Activated naive CD8-positive, alpha-beta T cell treated with anti-CD3 and anti-CD28 coated beads for 36 hours (primary cell): Measurements from ENCODE around the gene GNAS. TPM values are rescaled to one million over a fixed set of nuclear protein-coding genes. Genes with fewer than 3 reads are reported as not detected.
A peak's percentile ranks its signal among the peaks of the same experiment; 100 is the strongest.

Experiments
- DNase-seq: peaks from one replicate; pipeline ENCODE4 v3.0.0; 2021
- H3K27ac Mint-ChIP-seq: one replicate; pipeline ENCODE4 v1.8.0; 2022; ENCODE audit warnings: mild to moderate bottlenecking, moderate library complexity, mixed read lengths
- H3K27me3 Mint-ChIP-seq: one replicate; pipeline ENCODE4 v1.8.0; 2022; ENCODE audit warnings: mild to moderate bottlenecking, mixed read lengths
- H3K36me3 Mint-ChIP-seq: one replicate; pipeline ENCODE4 v1.8.0; 2021; ENCODE audit warnings: mild to moderate bottlenecking, mixed read lengths
- H3K4me1 Mint-ChIP-seq: one replicate; pipeline ENCODE4 v1.8.0; 2021; ENCODE audit warnings: mixed read lengths
- H3K4me3 Mint-ChIP-seq: one replicate; pipeline ENCODE4 v1.8.0; 2022; ENCODE audit warnings: mild to moderate bottlenecking, moderate library complexity, mixed read lengths
- H3K9me3 Mint-ChIP-seq: one replicate; pipeline ENCODE4 v1.8.0; 2022; ENCODE audit warnings: mixed read lengths
- total RNA-seq, 2 experiments: library from RNA; stranded (reverse); gene quantifications; one replicate each; pipeline ENCODE4 v1.2.3, GENCODE V29; 2021

Gene GNAS
- total RNA-seq, 2 experiments from 2014 or later: 779 to 785 TPM

GRCh38 chr20:58839991-58840747 is 12.3 kb upstream of the GNAS start:
- no peak for DNase-seq
- Mint-ChIP-seq H3K27ac (no peak overlapping the region), H3K36me3 (peaks cover 2% of the 10 kb centered on the region), H3K4me3 (peak overlapping the region; percentile 58), H3K9me3 (no peaks in the 10 kb centered on the region), H3K27me3 (peaks cover 88% of the 10 kb centered on the region), H3K4me1 (peaks cover 7% of the 10 kb centered on the region)

DNA sequence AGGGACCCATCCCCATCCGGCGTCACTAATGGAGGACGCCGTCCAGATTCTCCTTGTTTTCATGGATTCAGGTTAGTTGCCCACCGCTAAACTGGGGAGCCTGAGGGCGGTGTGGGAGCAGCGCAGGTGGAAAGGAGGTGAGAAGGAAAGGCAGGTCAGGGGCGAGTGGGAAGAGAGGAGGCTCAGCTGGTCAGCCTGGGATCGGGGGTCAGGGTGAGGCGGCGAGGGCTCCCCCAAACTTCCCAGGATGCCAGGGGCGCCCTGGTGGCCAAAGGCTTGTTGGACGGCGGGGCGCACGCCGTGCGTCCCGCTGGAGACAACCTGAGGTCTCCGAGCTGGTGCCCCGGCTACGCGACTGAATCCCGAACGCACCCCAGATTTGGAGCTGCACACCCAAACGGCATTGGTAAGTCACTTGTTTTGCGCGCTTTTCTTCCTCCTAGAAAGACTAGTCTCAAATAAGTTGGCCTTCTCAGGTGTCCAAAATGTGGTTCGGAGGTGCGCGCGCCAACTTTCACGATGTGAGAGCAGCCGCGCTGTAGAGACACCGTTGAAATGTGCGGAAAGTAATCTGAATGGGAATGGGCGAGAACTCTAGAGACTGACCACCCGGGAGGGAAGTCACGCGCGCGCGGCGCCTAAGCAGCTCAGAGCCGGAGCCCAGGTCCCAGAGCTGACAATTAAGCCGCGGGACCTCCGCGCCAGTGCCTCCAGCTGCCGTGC is 11.5 kb upstream of the GNAS start:
- H3K9me3 Mint-ChIP-seq: no peaks in the 10 kb centered on the region
- DNase-seq: no peak
- peaks cover 6% of the 10 kb centered on the region for H3K4me1 Mint-ChIP-seq
- peaks cover 2% of the 10 kb centered on the region for H3K36me3 Mint-ChIP-seq
- H3K27me3 Mint-ChIP-seq: peaks cover 88% of the 10 kb centered on the region
- H3K4me3 Mint-ChIP-seq: no peak overlapping the region
- no peak overlapping the region for H3K27ac Mint-ChIP-seq

- Mint-ChIP-seq H3K4me1 (peaks cover 6% of the 10 kb centered on the region), H3K36me3 (peaks cover 2% of the 10 kb centered on the region), H3K27ac (no peak overlapping the region), H3K27me3 (peaks cover 85% of the 10 kb centered on the region), H3K9me3 (no peaks in the 10 kb centered on the region), H3K4me3 (no peak overlapping the region)
- DNase-seq: no peak
Observed at GRCh38 chr20:58841539-58842264, 10.8 kb upstream of the GNAS start.

GRCh38 chr20:58842276-58842675 is 10.2 kb upstream of the GNAS start:
- DNase-seq: no peak
- peaks cover 10% of the 10 kb centered on the region for H3K4me1 Mint-ChIP-seq
- H3K9me3 Mint-ChIP-seq: no peaks in the 10 kb centered on the region
- H3K36me3 Mint-ChIP-seq: peaks cover 2% of the 10 kb centered on the region
- H3K27me3 Mint-ChIP-seq: peaks cover 89% of the 10 kb centered on the region
- no peak overlapping the region for H3K27ac Mint-ChIP-seq
- no peak overlapping the region for H3K4me3 Mint-ChIP-seq

DNA sequence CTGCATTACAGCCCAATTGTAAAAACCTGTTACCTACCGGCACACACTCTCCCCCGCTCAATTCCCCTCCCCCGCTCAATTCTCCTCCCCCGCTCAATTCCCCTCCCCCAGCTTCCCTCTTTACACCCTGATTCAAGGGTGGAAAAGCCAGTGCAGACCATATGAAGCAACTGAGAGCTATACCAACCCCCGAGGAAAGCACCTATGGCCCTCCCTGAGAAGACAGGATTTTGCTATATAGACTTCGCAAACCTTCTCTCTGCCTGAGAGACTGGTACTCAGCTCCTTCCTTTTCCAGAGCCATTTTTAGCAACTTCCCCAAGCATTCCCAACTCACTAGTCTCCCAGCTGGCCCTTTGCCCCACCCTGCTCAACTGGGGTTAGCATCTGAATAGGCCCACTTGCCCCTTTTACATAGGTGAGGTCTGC is 9.4 kb upstream of the GNAS start:
- H3K4me3 Mint-ChIP-seq: no peak overlapping the region
- H3K4me1 Mint-ChIP-seq: peaks cover 17% of the 10 kb centered on the region
- H3K27ac Mint-ChIP-seq: no peak overlapping the region
- no peaks in the 10 kb centered on the region for H3K9me3 Mint-ChIP-seq
- peaks cover 81% of the 10 kb centered on the region for H3K27me3 Mint-ChIP-seq
- no peak for DNase-seq
- peaks cover 2% of the 10 kb centered on the region for H3K36me3 Mint-ChIP-seq

DNA sequence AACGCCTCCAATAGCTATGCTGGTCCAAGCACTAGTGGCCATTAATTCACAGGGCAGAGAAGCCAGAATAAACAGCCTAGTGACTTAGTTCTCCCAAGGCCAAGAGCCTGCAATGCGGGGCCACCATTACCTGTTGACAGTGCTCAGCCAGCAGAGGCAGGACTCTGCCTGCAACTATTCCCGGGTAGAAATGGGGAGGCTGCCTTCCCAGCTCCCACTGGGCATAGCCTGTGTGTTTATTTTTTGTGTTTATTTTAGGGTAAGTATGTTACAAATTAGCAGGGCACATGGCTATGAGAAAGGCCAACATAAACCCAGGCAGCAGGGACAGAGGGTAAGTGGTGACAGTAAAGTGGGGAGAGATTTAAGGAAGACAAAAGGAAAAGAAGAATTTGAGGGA is 6.8 kb upstream of the GNAS start:
- Mint-ChIP-seq H3K4me1 (peaks cover 32% of the 10 kb centered on the region), H3K27me3 (peaks cover 76% of the 10 kb centered on the region), H3K9me3 (no peaks in the 10 kb centered on the region), H3K27ac (no peak overlapping the region), H3K4me3 (no peak overlapping the region), H3K36me3 (peaks cover 2% of the 10 kb centered on the region)
- no peak for DNase-seq

GRCh38 chr20:58847463-58847862 is 5.1 kb upstream of the GNAS start:
- Mint-ChIP-seq H3K4me1 (peaks cover 33% of the 10 kb centered on the region), H3K9me3 (no peaks in the 10 kb centered on the region), H3K27me3 (peaks cover 69% of the 10 kb centered on the region), H3K36me3 (no peaks in the 10 kb centered on the region), H3K27ac (no peak overlapping the region), H3K4me3 (no peak overlapping the region)
- no peak for DNase-seq

DNA sequence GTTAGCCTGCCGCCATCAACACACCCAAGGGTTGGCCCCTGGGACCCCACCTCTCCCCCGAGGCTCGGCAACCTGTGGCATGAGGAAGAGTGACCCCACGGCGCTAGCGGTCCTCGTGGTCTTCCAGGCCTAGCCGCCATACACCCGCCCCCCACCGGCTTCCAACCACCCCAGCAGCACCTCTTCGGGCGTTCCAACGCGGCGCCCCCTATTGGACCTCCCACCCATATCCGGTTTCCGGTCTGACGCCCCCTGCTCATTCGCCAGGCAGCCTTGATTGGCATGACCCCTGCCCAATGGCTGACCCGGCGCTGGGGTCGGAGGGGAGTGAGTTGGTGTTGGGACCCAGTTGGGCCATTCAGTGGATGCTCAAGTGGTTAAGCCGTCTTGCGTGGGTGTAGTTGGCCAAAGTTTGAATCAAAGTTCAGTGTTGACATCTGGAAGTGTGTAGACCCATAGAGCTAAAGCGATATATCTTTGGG is 1.8 kb upstream of the GNAS start, which contains the start of gene GNAS-AS1:
Gene GNAS-AS1, minus strand, starts transcription at position 210 of the 482 bp plus-strand sequence.
- Mint-ChIP-seq H3K36me3 (no peaks in the 10 kb centered on the region), H3K9me3 (no peaks in the 10 kb centered on the region), H3K4me3 (peak within 1 kb of the TSS; percentile 84), H3K4me1 (peaks cover 32% of the 10 kb centered on the region), H3K27ac (peak within 1 kb of the TSS; percentile 55), H3K27me3 (peaks cover 57% of the 10 kb centered on the region)
- peak; percentile 87 for DNase-seq

DNA sequence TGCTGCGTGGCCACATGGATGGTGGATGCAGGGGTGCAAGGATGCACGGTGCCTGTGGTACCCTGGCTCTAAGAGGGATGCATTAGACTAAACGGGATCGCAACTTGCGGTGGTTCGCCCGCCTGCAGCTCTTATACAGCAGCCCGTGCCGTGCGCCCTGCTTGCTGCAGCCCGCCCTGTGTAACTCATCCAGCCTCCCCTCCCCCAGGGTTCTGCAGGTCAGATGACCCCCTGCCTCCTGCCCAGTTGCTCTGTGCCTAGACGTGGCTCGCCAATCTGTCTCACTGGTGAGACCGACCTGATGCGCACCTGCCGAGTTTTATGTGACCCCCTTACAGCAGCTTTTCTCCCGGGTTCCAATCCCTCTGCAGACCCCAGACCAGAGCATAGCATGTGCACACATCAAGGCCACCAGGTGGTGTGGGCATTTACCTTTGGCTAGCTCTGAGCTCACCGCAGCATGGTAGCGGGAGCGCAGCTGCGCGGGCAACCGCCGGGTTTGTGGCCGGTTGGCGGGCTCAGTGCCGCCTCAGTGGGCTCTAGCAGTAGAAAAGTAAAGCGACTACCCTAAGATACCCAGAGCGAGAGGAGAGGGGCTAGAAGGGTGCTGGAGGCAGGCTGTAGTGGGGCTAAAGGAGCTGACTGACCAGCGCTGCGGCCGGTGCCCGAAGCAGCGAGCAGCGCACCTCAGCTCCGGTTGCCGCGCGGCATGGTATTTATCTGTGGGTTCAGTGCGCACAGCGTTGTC is 1.1 kb upstream of the GNAS start:
- Mint-ChIP-seq H3K36me3 (no peaks in the 10 kb centered on the region), H3K27ac (no peak overlapping the region), H3K27me3 (peaks cover 58% of the 10 kb centered on the region), H3K9me3 (no peaks in the 10 kb centered on the region), H3K4me1 (peaks cover 34% of the 10 kb centered on the region), H3K4me3 (peak overlapping the region; percentile 84)
- no peak for DNase-seq

- H3K4me3 Mint-ChIP-seq: peak overlapping the region; percentile 84
- peaks cover 60% of the 10 kb centered on the region for H3K27me3 Mint-ChIP-seq
- H3K4me1 Mint-ChIP-seq: peaks cover 31% of the 10 kb centered on the region
- no peaks in the 10 kb centered on the region for H3K36me3 Mint-ChIP-seq
- DNase-seq: no peak
- H3K9me3 Mint-ChIP-seq: no peaks in the 10 kb centered on the region
- H3K27ac Mint-ChIP-seq: no peak overlapping the region
Observed at GRCh38 chr20:58851969-58852458, 502 bp upstream of the GNAS start.

DNA sequence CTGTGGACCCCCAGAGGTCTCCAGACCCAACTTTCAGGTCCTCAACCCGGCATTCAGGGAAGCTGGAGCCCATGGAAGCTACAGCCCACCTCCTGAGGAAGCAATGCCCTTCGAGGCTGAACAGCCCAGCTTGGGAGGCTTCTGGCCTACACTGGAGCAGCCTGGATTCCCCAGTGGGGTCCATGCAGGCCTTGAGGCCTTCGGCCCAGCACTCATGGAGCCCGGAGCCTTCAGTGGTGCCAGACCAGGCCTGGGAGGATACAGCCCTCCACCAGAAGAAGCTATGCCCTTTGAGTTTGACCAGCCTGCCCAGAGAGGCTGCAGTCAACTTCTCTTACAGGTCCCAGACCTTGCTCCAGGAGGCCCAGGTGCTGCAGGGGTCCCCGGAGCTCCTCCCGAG is 950 bp downstream of the GNAS start:
- Mint-ChIP-seq H3K27ac (no peak overlapping the region), H3K9me3 (no peaks in the 10 kb centered on the region), H3K4me1 (peaks cover 20% of the 10 kb centered on the region), H3K27me3 (peaks cover 71% of the 10 kb centered on the region), H3K36me3 (no peaks in the 10 kb centered on the region), H3K4me3 (no peak overlapping the region)
- no peak for DNase-seq

GRCh38 chr20:58853976-58854637 is 1.6 kb downstream of the GNAS start:
- H3K4me3 Mint-ChIP-seq: peak overlapping the region; percentile 47
- DNase-seq: no peak
- no peak overlapping the region for H3K27ac Mint-ChIP-seq
- peaks cover 74% of the 10 kb centered on the region for H3K27me3 Mint-ChIP-seq
- no peaks in the 10 kb centered on the region for H3K9me3 Mint-ChIP-seq
- H3K36me3 Mint-ChIP-seq: no peaks in the 10 kb centered on the region
- peaks cover 18% of the 10 kb centered on the region for H3K4me1 Mint-ChIP-seq

DNA sequence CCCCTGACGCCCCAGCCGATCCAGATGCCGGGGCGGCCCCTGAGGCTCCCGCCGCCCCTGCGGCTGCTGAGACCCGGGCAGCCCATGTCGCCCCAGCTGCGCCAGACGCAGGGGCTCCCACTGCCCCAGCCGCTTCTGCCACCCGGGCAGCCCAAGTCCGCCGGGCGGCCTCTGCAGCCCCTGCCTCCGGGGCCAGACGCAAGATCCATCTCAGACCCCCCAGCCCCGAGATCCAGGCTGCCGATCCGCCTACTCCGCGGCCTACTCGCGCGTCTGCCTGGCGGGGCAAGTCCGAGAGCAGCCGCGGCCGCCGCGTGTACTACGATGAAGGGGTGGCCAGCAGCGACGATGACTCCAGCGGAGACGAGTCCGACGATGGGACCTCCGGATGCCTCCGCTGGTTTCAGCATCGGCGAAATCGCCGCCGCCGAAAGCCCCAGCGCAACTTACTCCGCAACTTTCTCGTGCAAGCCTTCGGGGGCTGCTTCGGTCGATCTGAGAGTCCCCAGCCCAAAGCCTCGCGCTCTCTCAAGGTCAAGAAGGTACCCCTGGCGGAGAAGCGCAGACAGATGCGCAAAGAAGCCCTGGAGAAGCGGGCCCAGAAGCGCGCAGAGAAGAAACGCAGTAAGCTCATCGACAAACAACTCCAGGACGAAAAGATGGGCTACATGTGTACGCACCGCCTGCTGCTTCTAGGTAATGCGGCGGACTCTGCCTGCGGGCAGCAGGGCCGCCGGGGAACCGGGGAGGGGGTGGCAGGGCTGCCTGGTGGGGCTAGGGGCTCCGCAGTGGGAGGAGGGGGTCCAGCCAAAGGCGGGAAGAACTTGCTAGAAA is 2.3 kb downstream of the GNAS start:
- peaks cover 72% of the 10 kb centered on the region for H3K27me3 Mint-ChIP-seq
- no peak for DNase-seq
- H3K9me3 Mint-ChIP-seq: no peaks in the 10 kb centered on the region
- peaks cover 10% of the 10 kb centered on the region for H3K4me1 Mint-ChIP-seq
- H3K27ac Mint-ChIP-seq: no peak overlapping the region
- no peaks in the 10 kb centered on the region for H3K36me3 Mint-ChIP-seq
- H3K4me3 Mint-ChIP-seq: peak overlapping the region; percentile 45
